ENCODE results near the gene RIPPLY3.
A peak's percentile ranks its signal among the peaks of the same experiment; 100 is the strongest.

RIPPLY3 gene, protein sequence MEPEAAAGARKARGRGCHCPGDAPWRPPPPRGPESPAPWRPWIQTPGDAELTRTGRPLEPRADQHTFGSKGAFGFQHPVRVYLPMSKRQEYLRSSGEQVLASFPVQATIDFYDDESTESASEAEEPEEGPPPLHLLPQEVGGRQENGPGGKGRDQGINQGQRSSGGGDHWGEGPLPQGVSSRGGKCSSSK

DNA sequence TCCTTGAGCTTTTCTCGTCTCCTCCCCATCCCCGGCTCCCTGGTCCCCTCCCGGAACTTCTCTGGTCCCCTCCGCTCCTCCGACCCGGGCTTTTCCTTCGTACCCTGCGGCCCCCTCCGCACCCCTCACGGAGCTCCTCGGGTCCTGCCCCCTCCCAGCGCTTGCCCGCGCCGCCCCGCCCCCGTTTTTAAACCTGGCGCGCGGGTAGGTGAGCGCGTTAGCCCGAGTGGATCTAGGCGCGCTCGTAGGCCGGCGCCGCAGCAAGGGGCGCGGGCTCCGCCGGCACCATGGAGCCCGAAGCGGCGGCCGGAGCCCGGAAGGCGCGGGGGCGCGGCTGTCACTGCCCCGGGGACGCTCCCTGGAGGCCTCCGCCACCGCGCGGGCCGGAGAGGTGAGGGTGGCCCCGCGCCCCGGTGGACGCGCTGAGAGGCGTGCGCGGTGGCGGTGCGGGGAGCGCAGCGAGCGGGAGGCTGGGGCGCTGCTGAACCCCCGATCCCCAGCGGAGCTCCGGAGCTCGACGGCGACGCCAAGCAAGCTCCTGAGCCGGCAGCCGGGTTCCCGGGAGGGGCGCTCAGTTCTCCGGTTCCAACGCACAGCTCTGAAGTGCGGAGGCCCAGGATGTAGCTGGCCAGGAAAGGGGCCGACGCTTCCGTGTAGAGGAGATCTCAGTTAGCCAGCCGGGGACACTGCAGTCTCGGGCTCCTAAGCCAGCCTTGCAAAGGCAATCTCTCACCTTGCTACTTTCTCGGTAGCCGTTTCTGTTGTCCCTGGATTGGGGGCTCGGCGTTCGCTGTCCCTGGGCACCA is at the start of gene RIPPLY3:
RIPPLY3 (plus strand) TSS at position 217 of the 806 bp plus-strand sequence; CDS start at position 288, 71 bp downstream.
- TF ChIP-seq, protein P1, sequence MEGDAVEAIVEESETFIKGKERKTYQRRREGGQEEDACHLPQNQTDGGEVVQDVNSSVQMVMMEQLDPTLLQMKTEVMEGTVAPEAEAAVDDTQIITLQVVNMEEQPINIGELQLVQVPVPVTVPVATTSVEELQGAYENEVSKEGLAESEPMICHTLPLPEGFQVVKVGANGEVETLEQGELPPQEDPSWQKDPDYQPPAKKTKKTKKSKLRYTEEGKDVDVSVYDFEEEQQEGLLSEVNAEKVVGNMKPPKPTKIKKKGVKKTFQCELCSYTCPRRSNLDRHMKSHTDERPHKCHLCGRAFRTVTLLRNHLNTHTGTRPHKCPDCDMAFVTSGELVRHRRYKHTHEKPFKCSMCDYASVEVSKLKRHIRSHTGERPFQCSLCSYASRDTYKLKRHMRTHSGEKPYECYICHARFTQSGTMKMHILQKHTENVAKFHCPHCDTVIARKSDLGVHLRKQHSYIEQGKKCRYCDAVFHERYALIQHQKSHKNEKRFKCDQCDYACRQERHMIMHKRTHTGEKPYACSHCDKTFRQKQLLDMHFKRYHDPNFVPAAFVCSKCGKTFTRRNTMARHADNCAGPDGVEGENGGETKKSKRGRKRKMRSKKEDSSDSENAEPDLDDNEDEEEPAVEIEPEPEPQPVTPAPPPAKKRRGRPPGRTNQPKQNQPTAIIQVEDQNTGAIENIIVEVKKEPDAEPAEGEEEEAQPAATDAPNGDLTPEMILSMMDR (conservative IDR thresholded peaks at IDR 0.05), result no peak
- no peak for TF ChIP-seq ZFX (IDR thresholded peaks at IDR 0.05)
- H3K27ac ChIP-seq, result no peak within 1 kb of the TSS

DNA sequence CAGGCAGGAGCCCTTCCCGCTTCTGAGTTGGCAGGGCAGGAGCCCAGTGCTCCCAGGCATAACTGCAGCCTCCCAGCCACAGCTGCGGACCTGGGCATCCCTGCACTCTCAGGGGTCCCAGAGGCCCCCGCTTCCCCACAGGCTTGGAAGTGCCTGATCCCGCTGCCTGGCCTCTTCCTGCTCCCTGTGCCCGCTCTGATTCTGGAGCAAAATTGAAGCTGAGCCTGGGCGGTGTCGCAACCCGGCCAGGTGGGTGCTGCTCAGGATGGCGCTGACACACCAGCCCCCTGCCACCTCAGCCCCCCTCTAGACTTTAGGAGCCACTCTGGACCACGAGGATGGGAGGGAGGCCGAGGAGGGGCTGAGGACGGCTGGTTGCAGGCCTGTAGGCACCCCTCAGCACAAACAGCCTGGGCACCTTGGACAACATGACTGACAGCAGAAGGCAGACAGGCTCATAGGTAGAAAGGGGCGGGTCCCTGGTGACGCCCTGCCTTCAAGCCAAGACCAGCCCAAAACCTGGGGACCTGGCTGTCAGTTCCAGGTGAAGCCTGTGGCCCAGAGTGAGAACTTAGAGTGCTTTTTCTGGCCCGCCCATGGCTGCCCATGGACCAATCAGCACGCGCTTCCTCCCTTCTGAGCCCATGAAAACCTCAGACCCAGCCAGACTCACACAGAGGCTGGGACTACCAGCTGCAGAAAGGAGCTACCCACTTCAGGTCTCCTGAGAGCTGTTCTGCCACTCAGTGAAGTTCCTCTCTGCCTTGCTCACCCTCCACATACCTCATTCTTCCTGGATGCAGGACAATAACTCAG is 47.3 kb upstream of the RIPPLY3 start:
- no peak for TF ChIP-seq ZFX (IDR thresholded peaks at IDR 0.05)
- TF ChIP-seq, protein P1 (conservative IDR thresholded peaks at IDR 0.05), result no peak
- no peak overlapping the region for H3K27ac ChIP-seq

DNA sequence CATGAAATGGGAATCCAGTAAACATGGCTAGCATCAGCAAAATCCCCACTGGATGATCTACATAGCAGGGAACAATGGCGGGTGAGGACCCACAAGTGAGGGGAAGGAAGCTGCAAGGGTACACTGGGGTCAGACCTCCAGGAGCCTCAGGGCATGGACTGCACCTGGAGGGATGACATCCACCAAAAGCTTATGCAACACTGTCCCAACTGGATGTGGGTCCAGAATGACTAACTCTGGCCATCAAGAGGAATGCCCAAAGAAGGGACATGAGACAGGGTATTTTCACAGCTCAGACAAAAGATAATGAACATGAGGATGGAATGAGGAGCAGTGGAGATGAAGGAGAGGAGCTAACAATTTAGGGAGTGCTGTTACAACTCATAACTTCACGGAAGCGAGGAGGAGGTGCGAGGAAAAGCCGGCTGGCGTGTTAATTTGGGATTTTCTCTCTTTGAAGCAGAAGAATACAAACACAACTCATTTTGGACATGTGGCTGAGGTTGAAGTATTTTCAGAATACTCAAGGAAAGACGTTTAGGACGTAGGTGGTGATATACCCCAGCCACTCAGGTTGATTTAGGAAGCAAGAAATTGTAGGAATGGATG is 45.7 kb upstream of the RIPPLY3 start:
- no peak for TF ChIP-seq ZFX (IDR thresholded peaks at IDR 0.05)
- TF ChIP-seq, protein P1 (conservative IDR thresholded peaks at IDR 0.05), result no peak
- no peak overlapping the region for H3K27ac ChIP-seq

DNA sequence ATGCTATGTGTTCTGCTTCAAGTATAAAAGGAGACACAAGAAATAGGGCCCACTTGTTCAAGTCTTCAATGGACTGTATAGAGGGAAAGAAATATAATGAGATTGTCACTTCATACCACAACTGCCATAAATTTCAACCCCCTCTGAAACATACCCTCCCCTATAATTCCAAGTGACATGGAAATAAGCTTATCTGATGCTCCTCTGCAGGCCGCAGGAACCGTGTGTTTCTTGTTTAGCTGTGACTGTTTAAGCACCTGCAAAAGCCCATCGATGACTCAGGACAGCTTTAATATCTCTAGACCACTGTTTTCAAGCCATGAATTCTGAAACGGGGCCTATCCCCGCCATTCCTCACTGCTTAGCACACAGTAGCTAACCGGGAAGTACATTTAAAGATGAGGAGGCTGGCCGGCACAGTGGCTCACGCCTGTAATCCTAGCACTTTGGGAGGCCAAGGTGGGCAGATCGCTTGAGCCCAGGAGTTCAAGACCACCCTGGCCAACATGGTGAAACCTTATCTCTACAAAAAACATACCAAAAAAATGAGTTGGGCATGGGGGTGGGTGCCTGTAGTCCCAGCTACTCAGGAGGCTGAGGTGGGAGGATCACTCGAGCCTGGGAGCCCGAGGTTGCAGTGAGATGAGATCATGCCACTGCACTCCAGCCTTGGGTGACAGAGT is 44.3 kb upstream of the RIPPLY3 start:
- no peak for TF ChIP-seq ZFX (IDR thresholded peaks at IDR 0.05)
- TF ChIP-seq, protein P1 (conservative IDR thresholded peaks at IDR 0.05), result no peak
- no peak overlapping the region for H3K27ac ChIP-seq

DNA sequence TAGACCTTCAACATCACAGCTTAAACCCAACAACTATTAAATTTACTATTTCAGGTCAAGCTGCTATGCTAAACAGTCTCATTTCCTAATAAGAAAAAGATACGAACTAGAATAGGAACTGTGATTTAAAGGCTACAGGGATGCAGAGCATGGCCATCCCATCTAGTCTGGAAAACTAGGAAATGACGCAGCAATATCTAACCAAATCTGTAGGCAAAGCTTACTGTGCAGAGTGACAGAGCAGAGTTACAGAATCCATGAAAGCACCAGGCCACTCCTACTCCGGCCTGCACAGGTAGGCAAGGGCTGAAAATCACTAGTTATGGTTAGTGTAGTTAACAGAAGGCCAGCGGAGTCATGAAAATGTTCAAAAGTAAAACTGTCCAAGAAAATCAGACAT is 42.1 kb upstream of the RIPPLY3 start:
- H3K27ac ChIP-seq, result no peak overlapping the region
- TF ChIP-seq ZFX (IDR thresholded peaks at IDR 0.05), result no peak
- TF ChIP-seq, protein P1 (conservative IDR thresholded peaks at IDR 0.05), result no peak

DNA sequence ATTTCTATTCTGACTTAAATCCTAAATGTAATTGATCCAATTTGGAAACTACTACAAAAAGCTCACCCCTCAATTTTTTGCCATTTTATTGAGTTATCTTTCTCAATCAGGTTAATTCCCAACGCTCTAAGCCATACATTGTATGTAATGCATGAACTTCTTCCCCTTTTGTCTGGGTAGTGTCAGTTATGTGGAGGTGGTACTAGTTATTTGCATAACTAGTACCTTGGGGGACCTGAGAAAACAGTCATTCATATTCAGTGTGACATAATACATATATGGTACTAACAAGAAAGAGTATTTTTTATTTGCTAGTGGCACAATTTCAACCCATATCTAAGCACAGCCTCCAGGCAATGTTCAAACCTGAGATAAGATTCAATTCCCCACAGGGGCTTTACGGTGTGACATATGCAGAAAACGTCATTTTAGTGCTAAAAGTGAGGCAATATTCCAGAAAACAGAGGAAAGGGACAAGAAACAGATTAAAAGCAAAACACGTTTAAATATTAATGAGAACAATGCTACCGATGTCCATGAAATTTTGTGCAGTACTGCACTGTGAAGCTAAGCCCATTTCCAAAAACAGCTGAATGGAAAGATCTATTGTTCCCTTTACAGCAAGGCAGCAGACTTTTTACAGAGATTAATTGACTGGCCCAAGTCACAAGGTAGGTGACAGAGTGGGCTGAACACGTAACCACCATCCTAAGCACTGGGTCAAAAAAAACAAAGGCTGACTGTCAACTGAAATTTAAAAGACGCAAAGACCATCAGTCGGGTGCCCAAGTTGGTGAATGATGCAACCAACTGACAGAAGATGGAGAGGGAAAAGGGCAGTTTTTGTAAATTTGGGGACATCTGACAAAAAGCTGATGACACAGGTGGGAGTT is 41.4 kb upstream of the RIPPLY3 start:
- H3K27ac ChIP-seq, result peak overlapping the region; percentile 83
- TF ChIP-seq ZFX (IDR thresholded peaks at IDR 0.05), result no peak
- TF ChIP-seq, protein P1 (conservative IDR thresholded peaks at IDR 0.05), result no peak

All from C4-2B (cell line).